DMS53 (cell line): Measurements from ENCODE around the gene CBX1.
A peak's percentile ranks its signal among the peaks of the same experiment; 100 is the strongest.
"Not testable (repeated sequence)": the region's sequence is repeated elsewhere in the genome, so short reads cannot be mapped to it uniquely, and the experiment has no call there.

ENCODE experiments used
- DNase-seq: peaks from one replicate; lab custom pipeline; 2025; lab: John Stamatoyannopoulos, UW

Gene CBX1

GRCh38 chr17:48072811-48073210, 28.5 kb downstream of the CBX1 start:
- not testable (repeated sequence) for DNase-seq

- DNase-seq: no peak
Measured at GRCh38 chr17:48071654-48072053, 29.6 kb downstream of the CBX1 start.

- no peak for DNase-seq
Measured at GRCh38 chr17:48070195-48070594, 31.1 kb downstream of the CBX1 start.

GRCh38 chr17:48068491-48068961, 32.8 kb downstream of the CBX1 start:
- peak; percentile 52 for DNase-seq

- DNase-seq: not testable (repeated sequence)
Measured at GRCh38 chr17:48067808-48068207, 33.5 kb downstream of the CBX1 start.

GRCh38 chr17:48067245-48067644, 34.0 kb downstream of the CBX1 start:
- DNase-seq: no peak

GRCh38 chr17:48066656-48067055, 34.6 kb downstream of the CBX1 start:
- no peak for DNase-seq

- no peak for DNase-seq
Measured at GRCh38 chr17:48066192-48066591, 35.1 kb downstream of the CBX1 start.

- DNase-seq: no peak
Measured at GRCh38 chr17:48064638-48065037, 36.6 kb downstream of the CBX1 start.

GRCh38 chr17:48062273-48062672, 39.0 kb downstream of the CBX1 start:
- no peak for DNase-seq

- DNase-seq: no peak
Measured at GRCh38 chr17:48060249-48060648, 41.0 kb downstream of the CBX1 start.

GRCh38 chr17:48059125-48059668, 42.1 kb downstream of the CBX1 start:
- no peak for DNase-seq

- DNase-seq: no peak
Measured at GRCh38 chr17:48058393-48059124, 42.7 kb downstream of the CBX1 start.

GRCh38 chr17:48057626-48058025, 43.7 kb downstream of the CBX1 start:
- no peak for DNase-seq

GRCh38 chr17:48056879-48057278, 44.4 kb downstream of the CBX1 start:
- DNase-seq: no peak

GRCh38 chr17:48056246-48056745, 45.0 kb downstream of the CBX1 start:
- no peak for DNase-seq

- peak; percentile 63 for DNase-seq
Measured at GRCh38 chr17:48055531-48056245, 45.6 kb downstream of the CBX1 start.

GRCh38 chr17:48054238-48055185, 46.8 kb downstream of the CBX1 start:
- DNase-seq: no peak

- DNase-seq: no peak
Measured at GRCh38 chr17:48053758-48054237, 47.5 kb downstream of the CBX1 start.

GRCh38 chr17:48052956-48053757, 48.1 kb downstream of the CBX1 start:
- DNase-seq: peak; percentile 54
